ENCODE results near the gene SETD1B.
"Not testable (repeated sequence)": the region's sequence is repeated elsewhere in the genome, so short reads cannot be mapped to it uniquely, and the experiment has no call there.

The SETD1B gene

DNA sequence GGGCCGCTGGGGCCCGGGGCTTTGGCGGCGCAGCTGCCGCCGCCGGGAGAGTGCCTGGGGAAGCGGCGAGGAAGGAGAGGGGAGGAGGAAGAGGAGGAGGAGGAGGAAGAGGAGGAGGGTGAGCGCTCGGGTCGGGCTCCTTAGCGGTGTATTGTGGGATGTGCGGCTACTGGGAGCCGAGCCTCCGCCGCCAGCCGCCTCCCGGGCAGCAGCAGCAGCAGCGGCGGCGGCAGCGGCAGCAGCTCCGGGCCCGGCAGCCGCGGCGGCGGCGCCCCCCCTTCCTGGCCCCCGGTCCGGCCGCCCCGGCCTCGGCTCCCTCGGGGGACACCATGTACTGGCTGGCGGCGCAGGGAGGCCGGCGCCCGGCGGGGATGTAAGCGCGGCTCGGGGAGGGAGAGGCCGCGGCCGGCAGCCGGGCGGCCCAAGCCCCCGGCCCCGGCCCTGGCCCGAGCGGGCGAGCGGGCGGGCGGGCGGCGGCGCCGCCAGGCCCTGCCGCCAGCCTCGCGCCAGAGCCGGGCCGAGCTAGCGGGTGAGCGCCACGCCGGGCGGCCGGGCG lies at the start of gene SETD1B:
TSS of gene SETD1B (plus strand) at position 149 of the 556 bp plus-strand sequence. CDS start 729 bp downstream, outside the sequence.
- no peak for DNase-seq (ENCODE audit: low read depth in 2 of 3, low spot score in 2 of 3)

DNA sequence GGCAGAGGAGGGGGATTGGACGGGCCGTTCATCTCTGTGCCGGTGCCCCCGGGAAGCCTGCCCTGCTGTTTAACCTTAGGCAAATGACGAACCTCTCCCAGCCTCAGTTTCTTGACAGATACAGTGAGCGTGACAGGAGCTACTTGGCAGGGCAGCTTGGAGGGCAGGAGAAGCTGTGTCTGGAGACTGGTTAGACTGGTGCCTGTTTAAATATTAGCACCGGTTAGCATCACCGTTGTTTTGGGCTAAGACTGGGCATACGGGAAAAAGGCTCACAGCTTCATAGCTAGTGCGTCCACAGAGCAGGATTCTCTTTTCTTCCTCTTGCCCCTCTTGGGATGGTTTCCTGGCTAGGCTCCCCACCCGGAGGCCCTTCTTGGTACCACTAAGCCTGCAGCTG lies 49.0 kb upstream of the SETD1B start:
- DNase-seq (ENCODE audit: low read depth in 2 of 3, low spot score in 2 of 3), result no peak

- DNase-seq (ENCODE audit: low read depth in 2 of 3, low spot score in 2 of 3), result no peak
Observed at GRCh38 chr12:121755591-121755990, 48.2 kb upstream of the SETD1B start.

- DNase-seq (ENCODE audit: low read depth in 2 of 3, low spot score in 2 of 3), result not testable (repeated sequence)
Observed at GRCh38 chr12:121758536-121758935, 45.3 kb upstream of the SETD1B start.

GRCh38 chr12:121762269-121762668 lies 41.5 kb upstream of the SETD1B start:
- DNase-seq (ENCODE audit: low read depth in 2 of 3, low spot score in 2 of 3), result no peak

DNA sequence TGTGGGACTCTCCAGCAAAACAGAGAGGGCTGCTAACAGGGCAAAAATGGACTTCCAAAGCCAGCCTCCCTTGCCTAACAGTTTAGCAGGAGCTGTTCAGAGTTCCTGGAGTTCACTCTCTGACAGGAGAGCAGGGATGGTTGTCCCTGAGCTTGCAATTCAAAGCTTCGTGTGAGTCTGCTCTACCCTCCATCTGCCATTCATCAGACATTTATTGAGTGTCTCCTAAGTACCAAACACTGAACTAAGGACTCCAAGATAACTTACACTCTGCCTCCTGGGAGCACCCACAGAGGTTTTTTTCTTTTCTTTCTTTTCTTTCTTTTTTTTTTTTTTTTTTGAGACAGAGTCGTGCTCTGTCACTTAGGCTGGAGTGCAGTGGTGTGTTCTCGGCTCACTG lies 39.0 kb upstream of the SETD1B start:
- no peak for DNase-seq (ENCODE audit: low read depth in 2 of 3, low spot score in 2 of 3)

GRCh38 chr12:121765573-121765972 lies 38.2 kb upstream of the SETD1B start:
- DNase-seq (ENCODE audit: low read depth in 2 of 3, low spot score in 2 of 3), result no peak

DNA sequence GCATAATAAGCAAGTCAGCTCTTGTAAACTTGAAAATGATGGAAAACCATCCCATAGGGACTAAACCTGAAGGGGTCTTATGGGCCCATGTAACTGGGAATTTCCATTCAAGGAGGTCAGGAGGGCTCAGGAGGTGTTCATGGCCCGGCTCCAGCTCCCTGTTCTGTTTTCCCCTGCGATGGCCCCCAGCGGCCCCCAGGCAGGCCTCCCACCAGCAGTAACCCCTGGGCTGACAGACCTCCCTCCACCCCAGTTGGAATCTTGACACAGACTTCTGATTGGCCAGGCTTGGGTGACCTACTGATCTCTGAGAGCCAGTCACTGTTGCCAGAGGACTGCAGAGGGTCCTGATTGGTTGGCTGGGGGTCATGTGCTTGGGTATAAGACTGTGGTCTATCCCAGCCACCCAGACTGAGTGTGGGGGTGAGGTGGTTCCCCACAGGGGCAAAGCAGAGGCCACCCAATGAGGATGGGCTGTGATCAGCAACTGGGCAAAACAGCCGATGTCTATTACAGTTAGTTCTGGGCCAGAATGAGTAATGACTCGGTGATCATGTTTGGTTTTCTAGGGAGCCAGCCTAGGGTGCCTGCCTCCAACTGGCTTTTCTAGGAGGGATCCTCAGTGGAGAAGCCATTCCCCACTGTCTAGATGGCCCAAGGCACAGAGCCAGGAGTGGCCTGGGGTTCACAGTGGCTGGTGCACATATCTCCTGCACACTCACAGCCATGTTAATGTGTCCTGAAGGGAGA lies 37.3 kb upstream of the SETD1B start:
- no peak for DNase-seq (ENCODE audit: low read depth in 2 of 3, low spot score in 2 of 3)

GRCh38 chr12:121767525-121768016 lies 36.2 kb upstream of the SETD1B start:
- no peak for DNase-seq (ENCODE audit: low read depth in 2 of 3, low spot score in 2 of 3)

DNA sequence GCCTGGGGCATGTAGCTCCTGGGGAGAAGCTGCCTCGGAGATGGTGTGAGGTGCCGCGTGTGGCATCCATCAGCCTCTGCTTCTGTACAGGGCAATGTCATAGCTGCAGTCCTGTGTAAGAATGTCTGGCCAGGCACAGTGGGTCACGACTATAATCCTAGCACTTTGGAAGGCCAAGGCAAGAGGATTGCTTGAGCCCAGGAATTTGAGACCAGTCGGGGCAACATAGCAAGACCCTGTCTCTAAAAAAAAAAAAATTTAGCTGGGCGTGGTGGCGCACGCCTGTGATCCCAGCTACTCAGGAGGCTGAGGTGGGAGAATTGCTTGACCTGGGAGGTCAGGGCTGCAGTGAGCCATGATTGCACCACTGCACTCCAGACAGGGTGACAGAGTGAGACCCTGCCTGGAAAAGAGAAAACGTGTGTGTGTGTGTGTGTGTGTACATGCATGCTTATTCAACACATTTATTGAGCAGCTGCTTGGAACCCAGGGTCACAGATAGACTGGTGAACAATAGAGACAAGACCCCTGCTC lies 34.4 kb upstream of the SETD1B start:
- no peak for DNase-seq (ENCODE audit: low read depth in 2 of 3, low spot score in 2 of 3)

- no peak for DNase-seq (ENCODE audit: low read depth in 2 of 3, low spot score in 2 of 3)
Observed at GRCh38 chr12:121769831-121770301, 33.9 kb upstream of the SETD1B start.

GRCh38 chr12:121770388-121770787 lies 33.4 kb upstream of the SETD1B start:
- no peak for DNase-seq (ENCODE audit: low read depth in 2 of 3, low spot score in 2 of 3)

DNA sequence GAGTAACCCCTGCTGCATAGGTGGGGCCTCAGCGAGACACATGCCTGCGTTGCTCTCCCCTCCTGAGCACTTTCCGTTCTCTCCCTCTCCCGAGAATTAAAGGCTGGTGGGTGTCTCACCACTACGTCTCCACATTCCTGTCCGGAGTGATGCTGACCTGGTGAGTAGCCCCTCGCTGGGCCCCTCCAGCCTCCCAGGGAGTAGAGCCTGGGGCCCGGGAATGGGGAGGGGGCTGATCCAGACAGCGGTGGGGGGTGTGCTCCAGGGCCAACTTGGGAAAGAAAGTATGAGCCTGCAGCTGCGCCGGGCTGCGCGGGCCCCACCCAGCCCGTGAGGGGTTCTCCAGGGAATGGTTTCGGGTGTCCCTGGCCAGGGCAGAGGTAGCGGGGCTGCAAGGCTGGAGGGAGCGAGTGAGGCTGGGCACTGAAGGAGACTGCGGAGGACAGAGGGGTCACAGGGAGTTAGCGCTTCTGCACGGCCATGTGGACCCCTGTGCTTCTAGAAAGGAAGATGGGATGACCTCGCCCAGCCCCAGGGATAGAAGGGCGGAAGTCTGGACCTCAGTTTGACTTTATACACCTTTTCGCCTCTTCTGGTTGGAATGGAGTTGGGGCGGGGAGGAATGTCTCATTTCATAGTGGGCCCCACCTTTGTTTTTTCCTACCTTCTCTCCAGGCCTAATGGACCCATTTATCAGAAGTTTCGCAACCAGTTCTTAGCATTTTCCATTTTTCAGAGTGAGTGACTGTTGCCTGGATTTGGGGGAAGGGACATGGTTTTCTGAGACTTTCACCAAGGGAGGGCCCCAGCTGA lies 32.8 kb upstream of the SETD1B start:
- no peak for DNase-seq (ENCODE audit: low read depth in 2 of 3, low spot score in 2 of 3)

GRCh38 chr12:121773011-121773777 lies 30.6 kb upstream of the SETD1B start:
- peak in 1 of 3 experiments; percentile 59 for DNase-seq (ENCODE audit: low read depth in 2 of 3, low spot score in 2 of 3)

DNA sequence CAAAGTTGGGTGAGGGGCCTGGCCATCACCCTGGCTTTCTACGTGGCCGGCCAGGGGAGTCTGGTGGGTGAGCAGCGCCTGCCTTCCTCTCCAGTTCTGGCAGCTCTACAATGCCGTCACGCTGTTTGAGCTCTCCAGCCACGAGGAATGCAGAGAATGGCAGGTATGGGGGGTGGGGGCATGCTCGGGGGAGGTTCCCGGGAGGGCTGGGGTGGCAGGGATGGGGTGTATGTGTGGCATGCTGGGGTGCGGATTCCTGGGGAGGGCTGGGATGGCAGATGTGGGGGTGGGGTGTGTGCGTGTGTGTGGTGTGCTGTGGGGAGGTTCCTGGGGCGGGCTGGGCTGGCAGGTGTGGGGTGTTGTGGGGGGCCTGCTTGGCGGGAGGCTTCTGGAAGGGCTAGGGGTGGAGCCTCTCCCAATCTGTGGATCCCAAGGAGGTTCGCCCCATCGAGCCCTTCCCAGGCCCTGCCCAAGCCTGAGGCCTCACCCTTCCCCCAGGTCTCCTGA lies 28.8 kb upstream of the SETD1B start:
- no peak for DNase-seq (ENCODE audit: low read depth in 2 of 3, low spot score in 2 of 3)

- DNase-seq (ENCODE audit: low read depth in 2 of 3, low spot score in 2 of 3), result no peak
Observed at GRCh38 chr12:121775501-121775900, 28.3 kb upstream of the SETD1B start.

DNA sequence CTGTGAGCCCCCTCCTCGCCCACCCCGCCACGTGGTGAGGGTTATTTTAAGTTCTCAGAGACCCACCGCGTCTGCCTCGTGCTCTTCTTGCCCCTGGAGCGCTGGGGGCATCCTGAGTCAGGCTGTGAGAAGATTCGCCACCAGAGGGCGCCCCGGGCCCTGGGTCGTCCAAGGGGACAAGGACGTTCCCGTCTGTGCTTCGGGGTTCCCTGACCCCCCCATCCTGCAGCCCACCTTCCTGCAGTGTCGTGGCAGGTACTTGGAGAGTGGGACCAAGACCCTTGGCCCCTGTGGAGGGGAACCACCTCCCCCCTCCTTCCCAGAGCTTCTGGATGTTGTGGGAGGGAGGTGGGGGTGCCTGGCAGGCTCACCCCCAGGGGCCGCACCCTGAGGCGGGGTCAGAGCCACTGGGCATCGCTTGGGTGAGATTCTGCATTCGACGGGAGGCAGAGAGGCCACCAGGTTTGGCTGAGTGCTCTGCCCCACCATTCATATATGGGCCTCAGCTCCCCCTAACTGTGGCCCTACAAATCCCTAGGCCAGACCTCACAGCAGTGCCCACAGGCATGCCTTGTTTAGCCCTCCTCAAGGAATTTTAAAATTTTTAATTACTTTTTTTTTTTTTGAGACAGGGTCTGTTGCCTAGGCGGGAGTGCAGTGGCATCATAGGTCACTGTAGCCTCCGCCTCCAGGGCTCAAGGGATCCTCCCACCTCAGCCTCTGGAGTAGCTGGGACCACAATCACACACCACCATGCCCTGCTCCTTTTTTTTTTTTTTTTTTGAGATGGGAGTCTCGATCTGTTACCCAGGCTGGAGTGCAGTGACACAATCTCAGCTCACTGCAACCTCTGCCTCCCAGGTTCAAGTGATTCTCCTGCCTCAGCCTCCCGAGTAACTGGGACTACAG lies 27.4 kb upstream of the SETD1B start:
- DNase-seq (ENCODE audit: low read depth in 2 of 3, low spot score in 2 of 3), result peak; percentile 70 to 98 (median 91)

- no peak for DNase-seq (ENCODE audit: low read depth in 2 of 3, low spot score in 2 of 3)
Observed at GRCh38 chr12:121778567-121779421, 25.0 kb upstream of the SETD1B start.

Measured in activated CD8-positive, alpha-beta memory T cell treated with anti-CD3 and anti-CD28 coated beads for 48 hours (primary cell).